B cell (primary cell): Measurements from ENCODE around the gene OLFM2. TPM values are rescaled to one million over a fixed set of nuclear protein-coding genes. Genes with fewer than 3 reads are reported as not detected.

ENCODE experiments used
- ATAC-seq: fragments of 200-7000 bp; cut with Tn5 transposase; one replicate; pipeline ENCODE4 v1.10.0; 2021; ENCODE audit warnings: low read depth, mild to moderate bottlenecking, moderate number of reproducible peaks, moderate library complexity
- CTCF ChIA-PET: fragments of 350-600 bp; sonication (Branson Sonifier 250); formaldehyde crosslinking; loops from one replicate; lab custom pipeline; 2021; ENCODE audit warnings: antibody characterized with exemption, inconsistent platforms; lab: Charles Lee
- POLR2A ChIA-PET: fragments of 350-600 bp; sonication (Branson Sonifier 250); formaldehyde crosslinking; loops from one replicate; lab custom pipeline; 2021; ENCODE audit warnings: antibody characterized with exemption; lab: Charles Lee
- DNase-seq: peaks from one replicate; pipeline ENCODE4 v3.0.0; 2013
- H2AFZ ChIP-seq: 2 replicates; pipeline ENCODE4 v1.6.1; 2012; ENCODE audit warnings: mild to moderate bottlenecking, low read depth, low read length; ENCODE audit not compliant: insufficient read depth, poor library complexity, severe bottlenecking
- H3K27ac ChIP-seq, 2 donors: 1 replicate in 1 of 2; 2 replicates in 1 of 2; pipeline ENCODE4 v1.5.1; 2012 to 2013; ENCODE audit warnings: low read length in 2 of 2, mild to moderate bottlenecking in 2 of 2, moderate library complexity in 1 of 2
- H3K27me3 ChIP-seq, 4 experiments: fragments of 200-600 bp in 1 of 4; sonication (generic) in 1 of 4; replicated peaks in 1 of 4; 1 replicate in 2 of 4; 2 replicates in 2 of 4; pipeline versions ENCODE4 v1.6.1 to v1.7.0; 2013 to 2016; ENCODE audit warnings: low read length in 3 of 4, mild to moderate bottlenecking in 2 of 4, mixed read lengths in 1 of 4, moderate library complexity in 1 of 4; ENCODE audit not compliant: insufficient read depth in 4 of 4, control insufficient read depth in 3 of 4; ENCODE audit errors: control extremely low read depth in 1 of 4
- H3K36me3 ChIP-seq, 2 experiments: replicated peaks in 1 of 2; 1 replicate in 1 of 2; 2 replicates in 1 of 2; pipeline versions ENCODE4 v1.6.1 to v1.7.1; 2013; ENCODE audit warnings: low read length in 1 of 2; ENCODE audit not compliant: insufficient read depth in 2 of 2, control insufficient read depth in 1 of 2; ENCODE audit errors: control extremely low read depth in 1 of 2, extremely low read depth in 1 of 2
- H3K4me1 ChIP-seq, 2 donors: fragments of 200-600 bp in 1 of 2; sonication (generic) in 1 of 2; 1 replicate in 1 of 2; 2 replicates in 1 of 2; pipeline versions ENCODE4 v1.5.1 to v1.6.1; 2013 to 2017; ENCODE audit warnings: low read length in 2 of 2; ENCODE audit not compliant: control insufficient read depth in 2 of 2, insufficient read depth in 2 of 2
- H3K4me2 ChIP-seq: replicated peaks from 2 replicates; pipeline ENCODE3; 2012; ENCODE audit warnings: mild to moderate bottlenecking, low read depth, low read length; ENCODE audit not compliant: poor library complexity, severe bottlenecking
- H3K4me3 ChIP-seq, 5 experiments: fragments of 200-600 bp in 1 of 5; sonication (generic) in 1 of 5; 1 replicate in 3 of 5; 2 replicates in 2 of 5; pipeline versions ENCODE4 v1.5.1 to v1.7.0; 2011 to 2016; ENCODE audit warnings: low read length in 4 of 5, mild to moderate bottlenecking in 4 of 5, low read depth in 2 of 5, control low read depth in 1 of 5, moderate library complexity in 1 of 5; ENCODE audit not compliant: insufficient read depth in 1 of 5; ENCODE audit errors: control extremely low read depth in 1 of 5, extremely low read depth in 1 of 5
- H3K79me2 ChIP-seq: fragments of 200-600 bp; sonication (generic); one replicate; pipeline ENCODE4 v1.6.0; 2016; ENCODE audit warnings: low read length; ENCODE audit not compliant: control insufficient read depth, insufficient read depth
- H3K9ac ChIP-seq: fragments of 200-600 bp; sonication (generic); 2 replicates; pipeline ENCODE4 v1.6.1; 2017; ENCODE audit warnings: mild to moderate bottlenecking, low read length, moderate library complexity
- H3K9me3 ChIP-seq, 3 donors: one replicate each; pipeline versions ENCODE4 v1.6.1 to v1.7.1; 2013; ENCODE audit warnings: low read length in 2 of 3; ENCODE audit not compliant: control insufficient read depth in 2 of 3, insufficient read depth in 1 of 3; ENCODE audit errors: control extremely low read depth in 1 of 3
- H4K20me1 ChIP-seq: 2 replicates; pipeline ENCODE4 v1.6.0; 2012; ENCODE audit warnings: mild to moderate bottlenecking, low read length; ENCODE audit not compliant: insufficient read depth, control insufficient read depth, poor library complexity, severe bottlenecking
- H3K27ac Mint-ChIP-seq: one replicate; pipeline ENCODE4 v1.8.0; 2021; ENCODE audit warnings: mixed read lengths
- H3K27me3 Mint-ChIP-seq: one replicate; pipeline ENCODE4 v1.8.0; 2021; ENCODE audit warnings: mixed read lengths
- H3K4me1 Mint-ChIP-seq: one replicate; pipeline ENCODE4 v1.8.0; 2021; ENCODE audit warnings: mixed read lengths
- H3K4me3 Mint-ChIP-seq: one replicate; pipeline ENCODE4 v1.8.0; 2021; ENCODE audit warnings: mixed read lengths
- H3K9me3 Mint-ChIP-seq: one replicate; pipeline ENCODE4 v1.8.0; 2022; ENCODE audit warnings: mixed read lengths; ENCODE audit not compliant: insufficient read depth
- CTCF ChIP-seq: fragments of 200-600 bp; IDR thresholded peaks from one replicate; pipeline ENCODE4 v1.8.0; 2022; ENCODE audit warnings: antibody characterized with exemption, mild to moderate bottlenecking
- EZH2 ChIP-seq: IDR thresholded peaks from 2 replicates; pipeline ENCODE4 v1.6.1; 2012; ENCODE audit warnings: borderline replicate concordance, low read depth, mild to moderate bottlenecking, moderate library complexity, low read length; ENCODE audit not compliant: insufficient read depth, poor library complexity, severe bottlenecking
- WGBS: methylation state at CpG from one replicate; pipeline ENCODE4 v1.1.5; 2013; ENCODE audit warnings: missing lambda C conversion rate; ENCODE audit not compliant: insufficient coverage; 5-methylcytosine and 5-hydroxymethylcytosine counted together
- intact Hi-C: fragments of 100-400 bp; cut with micrococcal nuclease; formaldehyde crosslinking; loops from one replicate; pipeline ENCODE4 v1.10.0; 2022
- polyA plus RNA-seq: library from polyadenylated mRNA; depleted of rRNA; stranded (reverse); fragments of >200 nt; gene quantifications from 2 replicates; pipeline ENCODE4 v1.2.3, GENCODE V29; 2012
- total RNA-seq, 2 donors: library from RNA; stranded (reverse); fragments of 120-200 nt in 1 of 2; gene quantifications; 1 replicate in 1 of 2; 2 replicates in 1 of 2; pipeline versions ENCODE4 v1.2.3 to v1.2.4, GENCODE V29; 2013 to 2022

OLFM2 gene
- total and polyA plus RNA-seq, 2 donors (not counting 1 experiment from before 2014, with no cell fraction given): 0.15 TPM; not detected in 1

DNA sequence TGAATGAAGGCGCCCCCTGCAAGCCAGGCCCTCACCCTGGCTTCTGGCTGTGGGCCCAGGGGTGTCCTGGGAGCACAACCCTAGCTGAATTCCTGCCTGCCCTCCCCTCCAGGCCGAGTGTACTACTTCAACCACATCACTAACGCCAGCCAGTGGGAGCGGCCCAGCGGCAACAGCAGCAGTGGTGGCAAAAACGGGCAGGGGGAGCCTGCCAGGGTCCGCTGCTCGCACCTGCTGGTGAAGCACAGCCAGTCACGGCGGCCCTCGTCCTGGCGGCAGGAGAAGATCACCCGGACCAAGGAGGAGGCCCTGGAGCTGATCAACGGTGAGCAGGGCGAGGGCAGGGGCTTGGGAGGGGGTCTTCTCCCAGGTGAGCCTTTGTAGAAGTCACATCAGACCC lies 98.0 kb downstream of the OLFM2 start:
- peaks cover under 1 to 48% of the 10 kb centered on the region in 2 experiments for H3K36me3 ChIP-seq

DNA sequence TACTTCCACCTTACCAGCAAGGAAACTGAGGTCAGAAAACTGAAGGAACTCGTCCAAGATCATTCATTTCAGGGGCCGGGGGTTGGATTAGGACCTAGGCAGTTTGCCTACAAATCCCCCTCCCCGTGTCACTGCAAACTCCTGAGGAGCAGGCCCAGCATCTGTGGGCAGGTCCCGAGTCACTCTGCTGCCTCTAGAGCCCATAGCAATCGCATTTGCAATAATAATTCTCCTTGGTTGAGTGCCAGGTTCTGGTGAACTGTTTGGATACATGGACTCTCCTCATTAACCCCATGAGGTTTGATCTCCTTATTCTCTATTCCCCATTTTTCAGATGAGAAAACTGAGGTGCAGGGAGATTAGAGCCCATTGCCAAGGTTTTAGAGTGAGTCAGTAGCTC lies 100.3 kb downstream of the OLFM2 start:
- H3K27ac Mint-ChIP-seq: peak overlapping the region; percentile 42
- peak overlapping the region; percentile 84 for H3K4me3 Mint-ChIP-seq
- Histone ChIP-seq H3K36me3 (peaks cover 3 to 28% of the 10 kb centered on the region in 2 experiments), H3K4me2 (peak overlapping the region; percentile 81), H4K20me1 (peaks cover 20% of the 10 kb centered on the region), H3K4me1 (peaks cover 7 to 15% of the 10 kb centered on the region in 2 donors), H3K9ac (peak overlapping the region; percentile 74), H3K9me3 (no peaks in the 10 kb centered on the region), H3K27me3 (no peaks in the 10 kb centered on the region), H3K4me3 (peak overlapping the region in 4 of 5 experiments; percentile 58 to 71 (median 67)), H3K79me2 (peaks cover 70% of the 10 kb centered on the region), H2AFZ (peak overlapping the region; percentile 90), H3K27ac (no peak overlapping the region)
- no peaks in the 10 kb centered on the region for H3K9me3 Mint-ChIP-seq
- WGBS: 13% methylated on average over 5 of the region's 5 CpGs
- POLR2A ChIA-PET: no interaction called here
- DNase-seq (no peak), ATAC-seq (no peak)
- no peaks in the 10 kb centered on the region for H3K27me3 Mint-ChIP-seq
- peaks cover 14% of the 10 kb centered on the region for H3K4me1 Mint-ChIP-seq
- intact Hi-C loops: no loop called here
- TF ChIP-seq EZH2 (no peak), CTCF (no peak)
- CTCF ChIA-PET: no interaction called here

More for the DNA sequence above, 98.0 kb downstream of the OLFM2 start:
- H3K9ac ChIP-seq: no peak overlapping the region
- ChIA-PET CTCF (interaction anchor here (0.6 to 1.4 kb wide), 2 partner anchors 10 to 53 kb away, joined by 3 read pairs; no protein-coding TSS in a partner anchor), POLR2A (no interaction called here)
- peaks cover 91% of the 10 kb centered on the region for H3K79me2 ChIP-seq
- H3K4me2 ChIP-seq: no peak overlapping the region
- H3K4me3 Mint-ChIP-seq: no peak overlapping the region
- no peak for ATAC-seq
- H3K9me3 ChIP-seq: peaks cover 0 to 8% (median 0%) of the 10 kb centered on the region in 3 donors
- intact Hi-C loops: no loop called here
- H3K27ac ChIP-seq: no peak overlapping the region
- H3K4me3 ChIP-seq: no peak overlapping the region
- no peak overlapping the region for H2AFZ ChIP-seq
- H3K9me3 Mint-ChIP-seq: no peaks in the 10 kb centered on the region
- whole genome bisulfite sequencing: 95% methylated on average over 13 of the region's 15 CpGs
- DNase-seq: no peak
- H3K27ac Mint-ChIP-seq: no peak overlapping the region
- TF ChIP-seq CTCF (no peak), EZH2 (no peak)
- H4K20me1 ChIP-seq: peaks cover 41% of the 10 kb centered on the region
- no peaks in the 10 kb centered on the region for H3K27me3 ChIP-seq
- peaks cover 7 to 15% of the 10 kb centered on the region in 2 donors for H3K4me1 ChIP-seq
- peaks cover 14% of the 10 kb centered on the region for H3K4me1 Mint-ChIP-seq
- H3K27me3 Mint-ChIP-seq: no peaks in the 10 kb centered on the region
